Right lobe of liver (tissue), 6 donors: ENCODE measurements around the gene SPECC1L. TPM values are rescaled to one million over a fixed set of nuclear protein-coding genes. Genes with fewer than 3 reads are reported as not detected.
"Not testable (repeated sequence)": the region's sequence is repeated elsewhere in the genome, so short reads cannot be mapped to it uniquely, and the experiment has no call there.

Experiments used
- ATAC-seq, 4 donors: fragments of 200-7000 bp; cut with Tn5 transposase; one replicate each; pipeline ENCODE4 v1.9.1; 2020; ENCODE audit warnings: mild to moderate bottlenecking in 4 of 4, moderate library complexity in 4 of 4
- DNase-seq, 3 donors: peaks; one replicate each; pipeline ENCODE4 v3.0.0-alpha.2; 2020
- H3K27ac ChIP-seq, 3 donors: fragments of 200-600 bp; one replicate each; pipeline ENCODE4 v1.8.0; 2022
- H3K27me3 ChIP-seq, 2 donors: fragments of 200-600 bp; one replicate each; pipeline ENCODE4 v1.8.0; 2022
- H3K36me3 ChIP-seq, 4 donors: fragments of 200-600 bp; sonication (generic) in 1 of 4; one replicate each; pipeline versions ENCODE4 v1.5.1 to v1.8.0; 2017 to 2022; ENCODE audit warnings: control low read depth in 1 of 4
- H3K4me1 ChIP-seq, 4 donors: fragments of 200-600 bp; sonication (generic) in 1 of 4; one replicate each; pipeline versions ENCODE4 v1.5.1 to v1.8.0; 2017 to 2022; ENCODE audit warnings: control low read depth in 1 of 4
- H3K4me3 ChIP-seq, 3 donors: fragments of 200-600 bp; one replicate each; pipeline ENCODE4 v1.8.0; 2022
- H3K9me3 ChIP-seq, 4 donors: fragments of 200-600 bp; sonication (generic) in 1 of 4; one replicate each; pipeline versions ENCODE4 v1.5.1 to v1.8.0; 2017 to 2022; ENCODE audit warnings: control low read depth in 1 of 4
- POLR2A ChIP-seq: fragments of 450-650 bp; IDR thresholded peaks from one replicate; pipeline ENCODE4 v1.6.1; 2017; ENCODE audit warnings: antibody characterized with exemption, mild to moderate bottlenecking
- WGBS: methylation state at CpG from one replicate; pipeline ENCODE4 v1.1.6; 2018; ENCODE audit warnings: low coverage, low lambda C conversion rate; ENCODE audit not compliant: insufficient coverage; ENCODE audit errors: missing lambda C conversion rate; 5-methylcytosine and 5-hydroxymethylcytosine counted together
- intact Hi-C, 2 donors: fragments of 100-400 bp; cut with DNase I; formaldehyde crosslinking; loops; one replicate each; pipeline versions ENCODE4 v1.11.2 to v1.14.1; 2022
- total RNA-seq, 6 experiments: library from RNA; depleted of rRNA in 2 of 6; stranded (reverse); fragments of >200 nt in 2 of 6; fragmentation: NEBNext Ultra II Directional in 3 of 6; extraction: Animal tissue kit (Norgen Biotek cat#: 25700) in 3 of 6; gene quantifications; one replicate each; pipeline versions ENCODE4 v1.1.0 to v1.2.4, GENCODE V29; 2016 to 2023
- TF ChIP-seq, protein P1 (sequence below), 4 donors: fragments of 200-600 bp in 3 of 4; fragments of 450-650 bp in 1 of 4; IDR thresholded peaks; one replicate each; pipeline versions ENCODE4 v1.5.1 to v1.8.0; 2016 to 2022; ENCODE audit warnings: antibody characterized with exemption in 4 of 4, mild to moderate bottlenecking in 2 of 4
- donor health status: DM: no; HTN: yes; CAD: no.
- donor health status: DM: no; HTN: no; CAD: no.
- donor health status: DM: no; HTN: no; CAD: no.
- donor health status: DM: no; HTN: yes; CAD: no.
- donor health status: DM: no; HTN: yes; CAD: no.

Gene SPECC1L
- total RNA-seq, 6 experiments from 2014 or later: 16.3 to 26.4 (median 24.2) TPM

GRCh38 chr22:24271386-24271854 is 789 bp downstream of the SPECC1L start:
- Histone ChIP-seq H3K36me3 (no peaks in the 10 kb centered on the region), H3K4me3 (peak overlapping the region; percentile 58 to 98 (median 90)), H3K27me3 (no peaks in the 10 kb centered on the region), H3K4me1 (peaks cover 0 to 32% (median 8%) of the 10 kb centered on the region in 4 donors), H3K9me3 (no peaks in the 10 kb centered on the region), H3K27ac (peak overlapping the region; percentile 81 to 96 (median 93))
- intact Hi-C loops: no loop called here
- TF ChIP-seq POLR2A: no peak
- TF ChIP-seq, protein P1, sequence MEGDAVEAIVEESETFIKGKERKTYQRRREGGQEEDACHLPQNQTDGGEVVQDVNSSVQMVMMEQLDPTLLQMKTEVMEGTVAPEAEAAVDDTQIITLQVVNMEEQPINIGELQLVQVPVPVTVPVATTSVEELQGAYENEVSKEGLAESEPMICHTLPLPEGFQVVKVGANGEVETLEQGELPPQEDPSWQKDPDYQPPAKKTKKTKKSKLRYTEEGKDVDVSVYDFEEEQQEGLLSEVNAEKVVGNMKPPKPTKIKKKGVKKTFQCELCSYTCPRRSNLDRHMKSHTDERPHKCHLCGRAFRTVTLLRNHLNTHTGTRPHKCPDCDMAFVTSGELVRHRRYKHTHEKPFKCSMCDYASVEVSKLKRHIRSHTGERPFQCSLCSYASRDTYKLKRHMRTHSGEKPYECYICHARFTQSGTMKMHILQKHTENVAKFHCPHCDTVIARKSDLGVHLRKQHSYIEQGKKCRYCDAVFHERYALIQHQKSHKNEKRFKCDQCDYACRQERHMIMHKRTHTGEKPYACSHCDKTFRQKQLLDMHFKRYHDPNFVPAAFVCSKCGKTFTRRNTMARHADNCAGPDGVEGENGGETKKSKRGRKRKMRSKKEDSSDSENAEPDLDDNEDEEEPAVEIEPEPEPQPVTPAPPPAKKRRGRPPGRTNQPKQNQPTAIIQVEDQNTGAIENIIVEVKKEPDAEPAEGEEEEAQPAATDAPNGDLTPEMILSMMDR (IDR thresholded peaks at IDR 0.05): no peak
- under 1% methylated on average over 15 of the region's 25 CpGs for WGBS
- ATAC-seq: no peak
- no peak for DNase-seq

DNA sequence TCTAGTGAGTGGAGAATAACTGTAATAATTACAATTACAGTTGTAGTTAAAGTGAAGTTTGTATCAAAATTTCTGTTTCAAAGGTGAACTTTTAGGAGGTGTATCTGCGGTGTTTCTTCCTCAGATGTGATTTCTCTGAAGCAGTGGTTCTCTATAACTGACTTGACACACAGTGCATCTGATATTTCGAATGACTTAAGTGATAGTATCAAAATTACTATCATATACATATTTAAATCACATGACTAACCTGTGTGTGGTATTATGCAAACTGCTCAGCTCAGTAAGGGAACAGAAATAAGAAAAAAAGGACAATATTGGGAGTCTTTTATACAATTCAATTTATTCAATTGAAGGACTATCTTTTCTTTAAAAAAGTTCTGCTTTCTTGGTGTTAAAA is 2.4 kb downstream of the SPECC1L start:
- H3K9me3 ChIP-seq, DNase-seq, intact Hi-C loops, H3K36me3 ChIP-seq, H3K4me3 ChIP-seq, ATAC-seq, H3K27ac ChIP-seq, H3K27me3 ChIP-seq: not testable (repeated sequence)
- WGBS: 63% methylated on average over 2 of the region's 2 CpGs
- peaks cover 0 to 32% (median 8%) of the 10 kb centered on the region in 4 donors for H3K4me1 ChIP-seq

DNA sequence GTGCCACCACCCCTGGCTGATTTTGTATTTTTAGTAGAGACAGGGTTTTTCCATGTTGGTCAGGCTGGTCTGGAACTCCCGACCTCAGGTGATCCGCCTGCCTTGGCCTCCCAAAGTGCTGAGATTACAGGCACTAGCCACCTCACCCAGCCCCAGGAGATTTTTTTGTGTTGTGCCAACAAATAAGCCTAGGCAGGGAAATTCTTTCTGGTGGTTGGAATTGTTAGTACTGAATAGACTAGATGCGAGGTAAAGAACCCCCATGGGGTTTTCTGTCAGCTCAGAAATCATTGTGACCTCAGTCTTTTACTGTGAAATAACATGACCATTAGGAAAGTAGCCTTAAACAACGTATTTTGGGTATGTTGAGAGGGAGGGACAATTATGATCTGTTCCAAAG is 3.3 kb downstream of the SPECC1L start:
- H3K36me3 ChIP-seq, ATAC-seq, H3K27me3 ChIP-seq, H3K9me3 ChIP-seq, DNase-seq, intact Hi-C loops, H3K4me3 ChIP-seq: not testable (repeated sequence)
- peaks cover 0 to 32% (median 8%) of the 10 kb centered on the region in 4 donors for H3K4me1 ChIP-seq
- WGBS: 80% methylated on average over 4 of the region's 4 CpGs
- peak overlapping the region in 1 of 3 donors; percentile 21 for H3K27ac ChIP-seq

GRCh38 chr22:24274696-24275405 is 4.2 kb downstream of the SPECC1L start:
- intact Hi-C loops, H3K27me3 ChIP-seq, H3K9me3 ChIP-seq, ATAC-seq, H3K4me3 ChIP-seq, H3K36me3 ChIP-seq: not testable (repeated sequence)
- DNase-seq: peak in 1 of 3 donors; percentile 51
- H3K27ac ChIP-seq: peak overlapping the region in 2 of 3 donors; percentile 21 to 24
- TF ChIP-seq, protein P1 (IDR thresholded peaks at IDR 0.05): peak in 2 of 4 donors; percentile 12 to 17
- 11% methylated on average over 6 of the region's 7 CpGs for WGBS
- H3K4me1 ChIP-seq: peaks cover 0 to 27% (median 8%) of the 10 kb centered on the region in 4 donors

- 100% methylated on average over 1 of the region's 1 CpG for WGBS
- not testable (repeated sequence) for DNase-seq
Observed at GRCh38 chr22:24280363-24280762, 9.7 kb downstream of the SPECC1L start.

GRCh38 chr22:24282401-24282800 is 11.8 kb downstream of the SPECC1L start:
- WGBS: 68% methylated on average over 2 of the region's 2 CpGs
- no peak for ATAC-seq

More at GRCh38 chr22:24280363-24280762, 9.7 kb downstream of the SPECC1L start:
- ATAC-seq, H3K4me1 ChIP-seq, H3K9me3 ChIP-seq, H3K27me3 ChIP-seq, intact Hi-C loops, H3K4me3 ChIP-seq, H3K36me3 ChIP-seq, H3K27ac ChIP-seq: not testable (repeated sequence)

More at GRCh38 chr22:24282401-24282800, 11.8 kb downstream of the SPECC1L start:
- H3K4me1 ChIP-seq: peaks cover 0 to 18% (median 6%) of the 10 kb centered on the region in 4 donors
- TF ChIP-seq, protein P1 (IDR thresholded peaks at IDR 0.05): no peak
- no peak for TF ChIP-seq POLR2A
- no peak for DNase-seq
- H3K27ac ChIP-seq: no peak overlapping the region
- intact Hi-C loops: no loop called here
- H3K9me3 ChIP-seq: no peaks in the 10 kb centered on the region
- no peak overlapping the region for H3K4me3 ChIP-seq
- H3K36me3 ChIP-seq: no peaks in the 10 kb centered on the region
- H3K27me3 ChIP-seq: no peaks in the 10 kb centered on the region
